WTC11 (cell line): Measurements from ENCODE around the gene SORCS2. TPM values are rescaled to one million over a fixed set of nuclear protein-coding genes. Genes with fewer than 3 reads are reported as not detected.

Experiments used
- ATAC-seq: fragments of 200-7000 bp; cut with Tn5 transposase; 2 replicates; pipeline ENCODE4 v1.10.0; 2021; ENCODE audit warnings: mild to moderate bottlenecking, moderate library complexity
- CTCF ChIA-PET: fragments of 300-600 bp; sonication (Branson Sonifier 250); formaldehyde crosslinking; loops from one replicate; lab custom pipeline; 2021; ENCODE audit warnings: antibody characterized with exemption; lab: Charles Lee
- POLR2A ChIA-PET: fragments of 350-600 bp; sonication (Branson Sonifier 250); formaldehyde crosslinking; loops from one replicate; lab custom pipeline; 2021; ENCODE audit warnings: antibody characterized with exemption; lab: Charles Lee
- DNase-seq: peaks from one replicate; pipeline ENCODE4 v3.0.0; 2021; ENCODE audit warnings: low spot score
- H3K27ac Mint-ChIP-seq: 2 replicates; pipeline ENCODE4 v1.8.0; 2021; ENCODE audit warnings: mixed read lengths
- H3K27me3 Mint-ChIP-seq: 2 replicates; pipeline ENCODE4 v1.8.0; 2021; ENCODE audit warnings: low read depth, mild to moderate bottlenecking, moderate library complexity, mixed read lengths
- H3K36me3 Mint-ChIP-seq: 2 replicates; pipeline ENCODE4 v1.8.0; 2021; ENCODE audit warnings: mixed read lengths
- H3K4me1 Mint-ChIP-seq: 2 replicates; pipeline ENCODE4 v1.8.0; 2022; ENCODE audit warnings: mixed read lengths
- H3K4me3 Mint-ChIP-seq: 2 replicates; pipeline ENCODE4 v1.8.0; 2021; ENCODE audit warnings: mild to moderate bottlenecking, moderate library complexity, mixed read lengths
- H3K9me3 Mint-ChIP-seq: 2 replicates; pipeline ENCODE4 v1.8.0; 2021; ENCODE audit warnings: mixed read lengths
- CREM ChIP-seq: sonication (generic); formaldehyde crosslinking; IDR thresholded peaks from 2 replicates; pipeline ENCODE4 v1.8.1; 2022; ENCODE audit warnings: mild to moderate bottlenecking, missing genetic modification reagents, moderate library complexity
- HMGA2 ChIP-seq: fragments of 250-450 bp; sonication (Bioruptor Pico); IDR thresholded peaks from 2 replicates; pipeline ENCODE4 v1.4.0; 2021; ENCODE audit warnings: mild to moderate bottlenecking, moderate library complexity
- NR1H2 ChIP-seq: sonication (generic); formaldehyde crosslinking; IDR thresholded peaks from 2 replicates; pipeline ENCODE4 v1.9.0; 2021; ENCODE audit warnings: mild to moderate bottlenecking, moderate library complexity, missing genetic modification reagents
- NR2C2 ChIP-seq: sonication (generic); formaldehyde crosslinking; IDR thresholded peaks from 2 replicates; pipeline ENCODE4 v1.8.0; 2022; ENCODE audit warnings: mild to moderate bottlenecking, missing genetic modification reagents
- NR3C1 ChIP-seq: sonication (generic); formaldehyde crosslinking; conservative IDR thresholded peaks from 2 replicates; pipeline ENCODE4 v1.8.1; 2023; ENCODE audit warnings: low read depth, mild to moderate bottlenecking, missing genetic modification reagents
- OVOL2 ChIP-seq: fragments of 250-450 bp; sonication (Bioruptor Pico); IDR thresholded peaks from 2 replicates; pipeline ENCODE4 v1.9.0; 2021; ENCODE audit warnings: mild to moderate bottlenecking, borderline replicate concordance
- SOX15 ChIP-seq: fragments of 250-450 bp; sonication (Bioruptor Pico); IDR thresholded peaks from 2 replicates; pipeline ENCODE4 v1.9.0; 2021; ENCODE audit warnings: mild to moderate bottlenecking
- TEAD4 ChIP-seq: sonication (generic); formaldehyde crosslinking; IDR thresholded peaks from 2 replicates; pipeline ENCODE4 v1.8.0; 2022; ENCODE audit warnings: mild to moderate bottlenecking, missing genetic modification reagents
- ZNF219 ChIP-seq: sonication (generic); formaldehyde crosslinking; IDR thresholded peaks from 2 replicates; pipeline ENCODE4 v1.8.0; 2023; ENCODE audit warnings: missing genetic modification reagents, mild to moderate bottlenecking, borderline replicate concordance
- ZNF263 ChIP-seq: sonication (generic); formaldehyde crosslinking; IDR thresholded peaks from 2 replicates; pipeline ENCODE4 v1.8.1; 2022; ENCODE audit warnings: low read depth, mild to moderate bottlenecking, moderate library complexity, missing genetic modification reagents
- ZNF396 ChIP-seq: fragments of 250-450 bp; sonication (Bioruptor Pico); IDR thresholded peaks from 2 replicates; pipeline ENCODE4 v1.8.0; 2021; ENCODE audit warnings: mild to moderate bottlenecking, moderate library complexity, borderline replicate concordance
- ZNF423 ChIP-seq: fragments of 250-450 bp; sonication (Bioruptor Pico); IDR thresholded peaks from 2 replicates; pipeline ENCODE4 v2.1.2; 2022; ENCODE audit warnings: mild to moderate bottlenecking, moderate library complexity
- ZNF671 ChIP-seq: fragments of 250-450 bp; sonication (Bioruptor Pico); IDR thresholded peaks from 2 replicates; pipeline ENCODE4 v1.8.0; 2021; ENCODE audit warnings: mild to moderate bottlenecking
- total RNA-seq: library from RNA; stranded (reverse); gene quantifications from 3 replicates; pipeline ENCODE4 v1.2.3, GENCODE V29; 2021
- TF ChIP-seq, protein P1 (sequence below): sonication (generic); formaldehyde crosslinking; IDR thresholded peaks from 2 replicates; pipeline ENCODE4 v1.8.0; 2023; ENCODE audit warnings: mild to moderate bottlenecking, missing genetic modification reagents
- TF ChIP-seq, protein P2 (sequence below): fragments of 250-450 bp; sonication (Bioruptor Pico); IDR thresholded peaks from 2 replicates; pipeline ENCODE4 v1.8.0; 2021; ENCODE audit warnings: mild to moderate bottlenecking
- TF ChIP-seq, protein P3 (sequence below): sonication (generic); formaldehyde crosslinking; IDR thresholded peaks from 2 replicates; pipeline ENCODE4 v1.8.0; 2023; ENCODE audit warnings: missing genetic modification reagents, mild to moderate bottlenecking, borderline replicate concordance
- TF ChIP-seq, protein P4 (sequence below): sonication (generic); formaldehyde crosslinking; IDR thresholded peaks from 2 replicates; pipeline ENCODE4 v1.8.0; 2022; ENCODE audit warnings: mild to moderate bottlenecking, missing genetic modification reagents
- TF ChIP-seq, protein P5 (sequence below): sonication (generic); formaldehyde crosslinking; IDR thresholded peaks from 2 replicates; pipeline ENCODE4 v1.8.1; 2023; ENCODE audit warnings: mild to moderate bottlenecking, missing genetic modification reagents
- TF ChIP-seq, protein P6 (sequence below): sonication (generic); formaldehyde crosslinking; IDR thresholded peaks from 2 replicates; pipeline ENCODE4 v1.8.1; 2023; ENCODE audit warnings: mild to moderate bottlenecking, moderate library complexity, missing genetic modification reagents

Gene SORCS2
- total RNA-seq, 1 experiment from 2014 or later, result 6.6 TPM

DNA sequence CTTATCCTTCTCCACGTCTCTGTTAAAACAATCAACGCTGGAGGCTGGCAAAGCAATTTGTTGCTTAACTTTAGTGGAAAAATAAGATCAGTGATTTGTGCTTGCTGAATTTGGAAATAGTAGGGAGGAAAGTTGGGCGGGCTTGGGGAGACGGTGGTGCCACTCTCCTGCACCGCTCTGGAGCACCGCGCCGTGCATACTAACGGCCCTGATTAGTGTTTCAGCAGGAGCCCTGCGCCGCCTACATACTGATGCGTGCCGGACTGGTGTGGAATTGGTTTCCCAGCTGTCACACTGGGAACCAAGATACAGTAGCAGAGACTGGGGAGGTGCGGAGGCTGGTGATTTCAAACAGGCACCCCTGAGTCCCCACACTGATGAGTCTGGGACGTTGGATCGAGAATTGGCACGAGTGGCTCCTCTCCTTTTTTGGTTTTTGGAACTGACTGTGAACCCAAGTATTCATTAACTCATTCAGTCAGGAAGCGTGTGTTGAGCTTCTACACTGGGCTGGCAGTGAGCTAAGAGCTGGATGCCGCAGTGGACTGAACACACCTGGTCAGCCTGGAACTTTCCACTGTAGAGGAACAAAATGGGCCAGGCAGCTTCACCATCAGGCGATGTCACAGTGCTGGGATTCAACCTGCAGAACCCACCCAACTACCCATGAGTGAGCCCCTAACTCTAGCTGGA is 271.4 kb downstream of the SORCS2 start (continued):
- TF ChIP-seq, protein P1, sequence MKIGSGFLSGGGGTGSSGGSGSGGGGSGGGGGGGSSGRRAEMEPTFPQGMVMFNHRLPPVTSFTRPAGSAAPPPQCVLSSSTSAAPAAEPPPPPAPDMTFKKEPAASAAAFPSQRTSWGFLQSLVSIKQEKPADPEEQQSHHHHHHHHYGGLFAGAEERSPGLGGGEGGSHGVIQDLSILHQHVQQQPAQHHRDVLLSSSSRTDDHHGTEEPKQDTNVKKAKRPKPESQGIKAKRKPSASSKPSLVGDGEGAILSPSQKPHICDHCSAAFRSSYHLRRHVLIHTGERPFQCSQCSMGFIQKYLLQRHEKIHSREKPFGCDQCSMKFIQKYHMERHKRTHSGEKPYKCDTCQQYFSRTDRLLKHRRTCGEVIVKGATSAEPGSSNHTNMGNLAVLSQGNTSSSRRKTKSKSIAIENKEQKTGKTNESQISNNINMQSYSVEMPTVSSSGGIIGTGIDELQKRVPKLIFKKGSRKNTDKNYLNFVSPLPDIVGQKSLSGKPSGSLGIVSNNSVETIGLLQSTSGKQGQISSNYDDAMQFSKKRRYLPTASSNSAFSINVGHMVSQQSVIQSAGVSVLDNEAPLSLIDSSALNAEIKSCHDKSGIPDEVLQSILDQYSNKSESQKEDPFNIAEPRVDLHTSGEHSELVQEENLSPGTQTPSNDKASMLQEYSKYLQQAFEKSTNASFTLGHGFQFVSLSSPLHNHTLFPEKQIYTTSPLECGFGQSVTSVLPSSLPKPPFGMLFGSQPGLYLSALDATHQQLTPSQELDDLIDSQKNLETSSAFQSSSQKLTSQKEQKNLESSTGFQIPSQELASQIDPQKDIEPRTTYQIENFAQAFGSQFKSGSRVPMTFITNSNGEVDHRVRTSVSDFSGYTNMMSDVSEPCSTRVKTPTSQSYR, result no peak
- no peak for TF ChIP-seq ZNF423 (CRISPR knock-in tag)

DNA sequence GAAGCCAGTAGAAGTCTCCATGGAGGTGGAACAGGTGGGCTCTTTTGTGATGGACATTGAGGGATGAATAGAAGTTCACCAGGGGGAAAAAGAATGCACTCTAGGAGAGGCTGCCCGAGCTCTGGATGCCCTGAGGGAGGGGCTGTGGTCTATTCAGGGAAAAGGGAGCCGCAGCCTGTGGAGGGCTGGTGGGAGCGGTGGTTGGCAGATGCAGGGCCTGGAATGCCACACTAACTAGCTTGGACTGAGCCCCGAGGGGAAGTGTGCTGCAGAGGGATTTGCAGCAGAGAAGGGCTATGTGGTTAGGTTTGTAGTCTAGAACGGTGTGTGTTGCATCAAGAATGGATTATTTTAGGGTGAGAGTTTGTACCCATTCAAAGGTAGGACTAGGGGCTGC is 271.9 kb downstream of the SORCS2 start:
- Mint-ChIP-seq H3K9me3 (peaks cover 3% of the 10 kb centered on the region; the same call in 1 of the 2 replicates), H3K4me1 (peaks cover 25% of the 10 kb centered on the region), H3K4me3 (no peak overlapping the region), H3K27me3 (no peaks in the 10 kb centered on the region; the same call in 1 of the 2 replicates), H3K36me3 (no peaks in the 10 kb centered on the region), H3K27ac (no peak overlapping the region)
- ChIA-PET POLR2A (no interaction called here), CTCF (interaction anchor here (1.1 to 2.0 kb wide), 2 partner anchors 129 to 186 kb away, joined by 5 to 8 read pairs; no protein-coding TSS in a partner anchor)
- DNase-seq (no peak), ATAC-seq (peak; percentile 47)
- TF ChIP-seq ZNF219, result no peak
- no peak for TF ChIP-seq OVOL2 (CRISPR knock-in tag)
- TF ChIP-seq ZNF396 (CRISPR knock-in tag), result no peak
- no peak for TF ChIP-seq CREM (CRISPR knock-in tag)
- no peak for TF ChIP-seq TEAD4 (CRISPR knock-in tag)
- TF ChIP-seq ZNF263, result no peak
- TF ChIP-seq, protein P2, sequence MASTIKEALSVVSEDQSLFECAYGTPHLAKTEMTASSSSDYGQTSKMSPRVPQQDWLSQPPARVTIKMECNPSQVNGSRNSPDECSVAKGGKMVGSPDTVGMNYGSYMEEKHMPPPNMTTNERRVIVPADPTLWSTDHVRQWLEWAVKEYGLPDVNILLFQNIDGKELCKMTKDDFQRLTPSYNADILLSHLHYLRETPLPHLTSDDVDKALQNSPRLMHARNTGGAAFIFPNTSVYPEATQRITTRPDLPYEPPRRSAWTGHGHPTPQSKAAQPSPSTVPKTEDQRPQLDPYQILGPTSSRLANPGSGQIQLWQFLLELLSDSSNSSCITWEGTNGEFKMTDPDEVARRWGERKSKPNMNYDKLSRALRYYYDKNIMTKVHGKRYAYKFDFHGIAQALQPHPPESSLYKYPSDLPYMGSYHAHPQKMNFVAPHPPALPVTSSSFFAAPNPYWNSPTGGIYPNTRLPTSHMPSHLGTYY (CRISPR knock-in tag), result no peak
- no peak for TF ChIP-seq NR2C2 (CRISPR knock-in tag)
- TF ChIP-seq, protein P3, sequence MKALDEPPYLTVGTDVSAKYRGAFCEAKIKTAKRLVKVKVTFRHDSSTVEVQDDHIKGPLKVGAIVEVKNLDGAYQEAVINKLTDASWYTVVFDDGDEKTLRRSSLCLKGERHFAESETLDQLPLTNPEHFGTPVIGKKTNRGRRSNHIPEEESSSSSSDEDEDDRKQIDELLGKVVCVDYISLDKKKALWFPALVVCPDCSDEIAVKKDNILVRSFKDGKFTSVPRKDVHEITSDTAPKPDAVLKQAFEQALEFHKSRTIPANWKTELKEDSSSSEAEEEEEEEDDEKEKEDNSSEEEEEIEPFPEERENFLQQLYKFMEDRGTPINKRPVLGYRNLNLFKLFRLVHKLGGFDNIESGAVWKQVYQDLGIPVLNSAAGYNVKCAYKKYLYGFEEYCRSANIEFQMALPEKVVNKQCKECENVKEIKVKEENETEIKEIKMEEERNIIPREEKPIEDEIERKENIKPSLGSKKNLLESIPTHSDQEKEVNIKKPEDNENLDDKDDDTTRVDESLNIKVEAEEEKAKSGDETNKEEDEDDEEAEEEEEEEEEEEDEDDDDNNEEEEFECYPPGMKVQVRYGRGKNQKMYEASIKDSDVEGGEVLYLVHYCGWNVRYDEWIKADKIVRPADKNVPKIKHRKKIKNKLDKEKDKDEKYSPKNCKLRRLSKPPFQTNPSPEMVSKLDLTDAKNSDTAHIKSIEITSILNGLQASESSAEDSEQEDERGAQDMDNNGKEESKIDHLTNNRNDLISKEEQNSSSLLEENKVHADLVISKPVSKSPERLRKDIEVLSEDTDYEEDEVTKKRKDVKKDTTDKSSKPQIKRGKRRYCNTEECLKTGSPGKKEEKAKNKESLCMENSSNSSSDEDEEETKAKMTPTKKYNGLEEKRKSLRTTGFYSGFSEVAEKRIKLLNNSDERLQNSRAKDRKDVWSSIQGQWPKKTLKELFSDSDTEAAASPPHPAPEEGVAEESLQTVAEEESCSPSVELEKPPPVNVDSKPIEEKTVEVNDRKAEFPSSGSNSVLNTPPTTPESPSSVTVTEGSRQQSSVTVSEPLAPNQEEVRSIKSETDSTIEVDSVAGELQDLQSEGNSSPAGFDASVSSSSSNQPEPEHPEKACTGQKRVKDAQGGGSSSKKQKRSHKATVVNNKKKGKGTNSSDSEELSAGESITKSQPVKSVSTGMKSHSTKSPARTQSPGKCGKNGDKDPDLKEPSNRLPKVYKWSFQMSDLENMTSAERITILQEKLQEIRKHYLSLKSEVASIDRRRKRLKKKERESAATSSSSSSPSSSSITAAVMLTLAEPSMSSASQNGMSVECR, result no peak
- TF ChIP-seq, protein P1, result no peak
- no peak for TF ChIP-seq HMGA2
- TF ChIP-seq, protein P4, sequence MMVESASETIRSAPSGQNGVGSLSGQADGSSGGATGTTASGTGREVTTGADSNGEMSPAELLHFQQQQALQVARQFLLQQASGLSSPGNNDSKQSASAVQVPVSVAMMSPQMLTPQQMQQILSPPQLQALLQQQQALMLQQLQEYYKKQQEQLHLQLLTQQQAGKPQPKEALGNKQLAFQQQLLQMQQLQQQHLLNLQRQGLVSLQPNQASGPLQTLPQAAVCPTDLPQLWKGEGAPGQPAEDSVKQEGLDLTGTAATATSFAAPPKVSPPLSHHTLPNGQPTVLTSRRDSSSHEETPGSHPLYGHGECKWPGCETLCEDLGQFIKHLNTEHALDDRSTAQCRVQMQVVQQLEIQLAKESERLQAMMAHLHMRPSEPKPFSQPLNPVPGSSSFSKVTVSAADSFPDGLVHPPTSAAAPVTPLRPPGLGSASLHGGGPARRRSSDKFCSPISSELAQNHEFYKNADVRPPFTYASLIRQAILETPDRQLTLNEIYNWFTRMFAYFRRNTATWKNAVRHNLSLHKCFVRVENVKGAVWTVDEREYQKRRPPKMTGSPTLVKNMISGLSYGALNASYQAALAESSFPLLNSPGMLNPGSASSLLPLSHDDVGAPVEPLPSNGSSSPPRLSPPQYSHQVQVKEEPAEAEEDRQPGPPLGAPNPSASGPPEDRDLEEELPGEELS, result no peak
- TF ChIP-seq, protein P5, sequence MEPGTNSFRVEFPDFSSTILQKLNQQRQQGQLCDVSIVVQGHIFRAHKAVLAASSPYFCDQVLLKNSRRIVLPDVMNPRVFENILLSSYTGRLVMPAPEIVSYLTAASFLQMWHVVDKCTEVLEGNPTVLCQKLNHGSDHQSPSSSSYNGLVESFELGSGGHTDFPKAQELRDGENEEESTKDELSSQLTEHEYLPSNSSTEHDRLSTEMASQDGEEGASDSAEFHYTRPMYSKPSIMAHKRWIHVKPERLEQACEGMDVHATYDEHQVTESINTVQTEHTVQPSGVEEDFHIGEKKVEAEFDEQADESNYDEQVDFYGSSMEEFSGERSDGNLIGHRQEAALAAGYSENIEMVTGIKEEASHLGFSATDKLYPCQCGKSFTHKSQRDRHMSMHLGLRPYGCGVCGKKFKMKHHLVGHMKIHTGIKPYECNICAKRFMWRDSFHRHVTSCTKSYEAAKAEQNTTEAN, result no peak
- no peak for TF ChIP-seq ZNF671 (CRISPR knock-in tag)
- TF ChIP-seq, protein P6, sequence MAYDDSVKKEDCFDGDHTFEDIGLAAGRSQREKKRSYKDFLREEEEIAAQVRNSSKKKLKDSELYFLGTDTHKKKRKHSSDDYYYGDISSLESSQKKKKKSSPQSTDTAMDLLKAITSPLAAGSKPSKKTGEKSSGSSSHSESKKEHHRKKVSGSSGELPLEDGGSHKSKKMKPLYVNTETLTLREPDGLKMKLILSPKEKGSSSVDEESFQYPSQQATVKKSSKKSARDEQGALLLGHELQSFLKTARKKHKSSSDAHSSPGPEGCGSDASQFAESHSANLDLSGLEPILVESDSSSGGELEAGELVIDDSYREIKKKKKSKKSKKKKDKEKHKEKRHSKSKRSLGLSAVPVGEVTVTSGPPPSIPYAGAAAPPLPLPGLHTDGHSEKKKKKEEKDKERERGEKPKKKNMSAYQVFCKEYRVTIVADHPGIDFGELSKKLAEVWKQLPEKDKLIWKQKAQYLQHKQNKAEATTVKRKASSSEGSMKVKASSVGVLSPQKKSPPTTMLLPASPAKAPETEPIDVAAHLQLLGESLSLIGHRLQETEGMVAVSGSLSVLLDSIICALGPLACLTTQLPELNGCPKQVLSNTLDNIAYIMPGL, result no peak
- no peak for TF ChIP-seq NR1H2 (CRISPR knock-in tag)
- no peak for TF ChIP-seq NR3C1 (CRISPR knock-in tag)
- TF ChIP-seq SOX15 (CRISPR knock-in tag), result no peak
